ENCODE measurements around the gene KLHDC7B. TPM values are rescaled to one million over a fixed set of nuclear protein-coding genes. Genes with fewer than 3 reads are reported as not detected.
A peak's percentile ranks its signal among the peaks of the same experiment; 100 is the strongest.
"Not testable (repeated sequence)": the region's sequence is repeated elsewhere in the genome, so short reads cannot be mapped to it uniquely, and the experiment has no call there.

The KLHDC7B gene
- total and polyA plus RNA-seq, 10 of the 15 experiments (the other 5 are each of a cell fraction or from before 2014, with no cell fraction given) = 0.05 to 2.2 (median 0.93) TPM; not detected in 2

DNA sequence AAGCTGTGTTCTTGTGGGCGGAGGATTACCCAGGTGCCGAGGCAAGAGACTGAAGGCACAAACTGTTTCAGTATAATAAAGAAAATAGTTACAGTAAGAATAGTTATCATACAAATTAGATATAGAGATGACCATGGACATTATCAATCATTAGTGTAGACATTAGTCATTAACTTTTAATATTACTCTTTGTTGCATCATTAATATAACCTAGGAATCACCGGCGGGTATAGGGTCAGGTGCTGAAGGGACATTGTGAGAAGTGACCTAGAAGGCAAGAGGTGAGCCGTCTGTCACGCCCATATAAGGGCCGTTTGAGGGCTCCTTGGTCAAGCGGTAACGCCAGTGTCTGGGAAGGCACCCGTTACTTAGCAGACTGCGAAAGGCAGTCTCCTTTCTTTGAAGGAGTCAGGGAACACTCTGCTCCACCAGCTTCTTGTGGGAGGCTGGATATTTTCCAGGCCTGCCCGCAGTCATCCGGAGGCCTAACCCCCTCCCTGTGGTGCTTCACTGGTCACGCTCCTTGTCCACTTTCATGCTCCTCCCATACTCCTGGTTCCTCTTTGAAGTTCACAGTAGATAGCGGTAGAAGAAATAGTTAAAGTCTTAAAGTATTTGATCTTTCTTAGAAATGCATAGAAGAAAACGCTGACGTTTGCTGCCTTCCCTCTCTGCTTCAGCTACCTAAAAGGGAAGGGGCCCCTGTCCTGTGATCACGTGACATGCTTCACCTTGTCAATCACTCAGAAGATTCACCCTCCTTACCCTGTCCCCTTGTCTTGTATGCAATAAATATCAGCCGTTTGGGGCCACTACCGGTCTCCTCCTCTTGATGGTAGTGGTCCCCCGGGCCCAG is 11.6 kb upstream of the KLHDC7B start:
- H2AFZ ChIP-seq (ENCODE audit: control insufficient read depth, low read depth, low read length); DNase-seq (ENCODE audit: low read depth, low spot score); H3K27me3 ChIP-seq (replicated peaks in 1 of 2; ENCODE audit: control insufficient read depth in 2 of 2, insufficient read depth in 2 of 2, low read length in 1 of 2); H4K20me1 ChIP-seq (ENCODE audit: control insufficient read depth, insufficient read depth); H3K36me3 ChIP-seq (ENCODE audit: control insufficient read depth in 2 of 2, insufficient read depth in 2 of 2, low read length in 1 of 2); H3K9me3 ChIP-seq (replicated peaks; ENCODE audit: control insufficient read depth, insufficient read depth, low read length); ATAC-seq; intact Hi-C loops (cut with micrococcal nuclease; ENCODE audit: unreplicated experiment): not testable (repeated sequence)
- peak overlapping the region; percentile 76 for H3K9ac ChIP-seq (ENCODE audit: control insufficient read depth, insufficient read depth, low read length)
- BruUV-seq (replicated peaks) = TSS peak; percentile 51
- H3K27ac ChIP-seq (ENCODE audit: control insufficient read depth, insufficient read depth) = peak overlapping the region; percentile 95
- peaks cover 49% of the 10 kb centered on the region for H3K4me1 ChIP-seq (ENCODE audit: control insufficient read depth, insufficient read depth, low read length)
- ChIA-PET POLR2A (interaction anchor here (0.6 to 10.0 kb wide), 11 partner anchors 7 to 343 kb away, joined by 3 to 232 read pairs (median 5); partner anchors contain the start of genes CHKB, KLHDC7B, SCO2 and SYCE3), CTCF (interaction anchor here (0.6 to 2.0 kb wide), 6 partner anchors 8 to 112 kb away, joined by 3 to 11 read pairs (median 4); partner anchors contain the start of gene SCO2), RAD21 (ENCODE audit: unreplicated experiment) (interaction anchor here (0.9 to 2.6 kb wide), 6 partner anchors 8 to 87 kb away, joined by 3 to 12 read pairs (median 5); partner anchors contain the start of genes KLHDC7B and SCO2), SMC1A (ENCODE audit: uncharacterized antibody, unreplicated experiment) (interaction anchor here (0.6 to 3.3 kb wide), 3 partner anchors 9 to 88 kb away, joined by 3 to 13 read pairs (median 10); partner anchors contain the start of gene SCO2)
- peak overlapping the region; percentile 40 for H3K4me2 ChIP-seq (ENCODE audit: control insufficient read depth, insufficient read depth)
- peaks cover 42% of the 10 kb centered on the region for H3K79me2 ChIP-seq (ENCODE audit: control insufficient read depth, insufficient read depth, low read length)
- peak; percentile 81 for FAIRE-seq
- WGBS (ENCODE audit: insufficient coverage, insufficient replicate concordance, low lambda C conversion rate, missing lambda C conversion rate) = 35% methylated on average over 21 of the region's 21 CpGs
- H3K4me3 ChIP-seq = peak overlapping the region; percentile 51
- in situ Hi-C loops (cut with MboI) = loop anchor here (10.0 kb wide), 1 partner anchor 569 kb away; the partner anchor contains the start of gene PIM3
- TF ChIP-seq MEF2B (IDR thresholded peaks at IDR 0.05; ENCODE audit: partially characterized antibody, poor library complexity, severe bottlenecking) (peak; percentile 25), BHLHE40 (IDR thresholded peaks at IDR 0.05; ENCODE audit: borderline replicate concordance in 1 of 2, low read depth in 2 of 2, low read length in 1 of 2) (peak; percentile 68 to 93), SRF (IDR thresholded peaks at IDR 0.05; ENCODE audit: low read depth in 2 of 2, low read length in 2 of 2) (peak; percentile 54 to 84)
- TF ChIP-seq, protein P1, sequence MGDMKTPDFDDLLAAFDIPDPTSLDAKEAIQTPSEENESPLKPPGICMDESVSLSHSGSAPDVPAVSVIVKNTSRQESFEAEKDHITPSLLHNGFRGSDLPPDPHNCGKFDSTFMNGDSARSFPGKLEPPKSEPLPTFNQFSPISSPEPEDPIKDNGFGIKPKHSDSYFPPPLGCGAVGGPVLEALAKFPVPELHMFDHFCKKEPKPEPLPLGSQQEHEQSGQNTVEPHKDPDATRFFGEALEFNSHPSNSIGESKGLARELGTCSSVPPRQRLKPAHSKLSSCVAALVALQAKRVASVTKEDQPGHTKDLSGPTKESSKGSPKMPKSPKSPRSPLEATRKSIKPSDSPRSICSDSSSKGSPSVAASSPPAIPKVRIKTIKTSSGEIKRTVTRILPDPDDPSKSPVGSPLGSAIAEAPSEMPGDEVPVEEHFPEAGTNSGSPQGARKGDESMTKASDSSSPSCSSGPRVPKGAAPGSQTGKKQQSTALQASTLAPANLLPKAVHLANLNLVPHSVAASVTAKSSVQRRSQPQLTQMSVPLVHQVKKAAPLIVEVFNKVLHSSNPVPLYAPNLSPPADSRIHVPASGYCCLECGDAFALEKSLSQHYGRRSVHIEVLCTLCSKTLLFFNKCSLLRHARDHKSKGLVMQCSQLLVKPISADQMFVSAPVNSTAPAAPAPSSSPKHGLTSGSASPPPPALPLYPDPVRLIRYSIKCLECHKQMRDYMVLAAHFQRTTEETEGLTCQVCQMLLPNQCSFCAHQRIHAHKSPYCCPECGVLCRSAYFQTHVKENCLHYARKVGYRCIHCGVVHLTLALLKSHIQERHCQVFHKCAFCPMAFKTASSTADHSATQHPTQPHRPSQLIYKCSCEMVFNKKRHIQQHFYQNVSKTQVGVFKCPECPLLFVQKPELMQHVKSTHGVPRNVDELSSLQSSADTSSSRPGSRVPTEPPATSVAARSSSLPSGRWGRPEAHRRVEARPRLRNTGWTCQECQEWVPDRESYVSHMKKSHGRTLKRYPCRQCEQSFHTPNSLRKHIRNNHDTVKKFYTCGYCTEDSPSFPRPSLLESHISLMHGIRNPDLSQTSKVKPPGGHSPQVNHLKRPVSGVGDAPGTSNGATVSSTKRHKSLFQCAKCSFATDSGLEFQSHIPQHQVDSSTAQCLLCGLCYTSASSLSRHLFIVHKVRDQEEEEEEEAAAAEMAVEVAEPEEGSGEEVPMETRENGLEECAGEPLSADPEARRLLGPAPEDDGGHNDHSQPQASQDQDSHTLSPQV (IDR thresholded peaks at IDR 0.05) = peak; percentile 34; the same call in 1 of the 2 replicates
- TF ChIP-seq, protein P2, sequence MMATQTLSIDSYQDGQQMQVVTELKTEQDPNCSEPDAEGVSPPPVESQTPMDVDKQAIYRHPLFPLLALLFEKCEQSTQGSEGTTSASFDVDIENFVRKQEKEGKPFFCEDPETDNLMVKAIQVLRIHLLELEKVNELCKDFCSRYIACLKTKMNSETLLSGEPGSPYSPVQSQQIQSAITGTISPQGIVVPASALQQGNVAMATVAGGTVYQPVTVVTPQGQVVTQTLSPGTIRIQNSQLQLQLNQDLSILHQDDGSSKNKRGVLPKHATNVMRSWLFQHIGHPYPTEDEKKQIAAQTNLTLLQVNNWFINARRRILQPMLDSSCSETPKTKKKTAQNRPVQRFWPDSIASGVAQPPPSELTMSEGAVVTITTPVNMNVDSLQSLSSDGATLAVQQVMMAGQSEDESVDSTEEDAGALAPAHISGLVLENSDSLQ (IDR thresholded peaks at IDR 0.05) = peak; percentile 95
- TF ChIP-seq, protein P3, sequence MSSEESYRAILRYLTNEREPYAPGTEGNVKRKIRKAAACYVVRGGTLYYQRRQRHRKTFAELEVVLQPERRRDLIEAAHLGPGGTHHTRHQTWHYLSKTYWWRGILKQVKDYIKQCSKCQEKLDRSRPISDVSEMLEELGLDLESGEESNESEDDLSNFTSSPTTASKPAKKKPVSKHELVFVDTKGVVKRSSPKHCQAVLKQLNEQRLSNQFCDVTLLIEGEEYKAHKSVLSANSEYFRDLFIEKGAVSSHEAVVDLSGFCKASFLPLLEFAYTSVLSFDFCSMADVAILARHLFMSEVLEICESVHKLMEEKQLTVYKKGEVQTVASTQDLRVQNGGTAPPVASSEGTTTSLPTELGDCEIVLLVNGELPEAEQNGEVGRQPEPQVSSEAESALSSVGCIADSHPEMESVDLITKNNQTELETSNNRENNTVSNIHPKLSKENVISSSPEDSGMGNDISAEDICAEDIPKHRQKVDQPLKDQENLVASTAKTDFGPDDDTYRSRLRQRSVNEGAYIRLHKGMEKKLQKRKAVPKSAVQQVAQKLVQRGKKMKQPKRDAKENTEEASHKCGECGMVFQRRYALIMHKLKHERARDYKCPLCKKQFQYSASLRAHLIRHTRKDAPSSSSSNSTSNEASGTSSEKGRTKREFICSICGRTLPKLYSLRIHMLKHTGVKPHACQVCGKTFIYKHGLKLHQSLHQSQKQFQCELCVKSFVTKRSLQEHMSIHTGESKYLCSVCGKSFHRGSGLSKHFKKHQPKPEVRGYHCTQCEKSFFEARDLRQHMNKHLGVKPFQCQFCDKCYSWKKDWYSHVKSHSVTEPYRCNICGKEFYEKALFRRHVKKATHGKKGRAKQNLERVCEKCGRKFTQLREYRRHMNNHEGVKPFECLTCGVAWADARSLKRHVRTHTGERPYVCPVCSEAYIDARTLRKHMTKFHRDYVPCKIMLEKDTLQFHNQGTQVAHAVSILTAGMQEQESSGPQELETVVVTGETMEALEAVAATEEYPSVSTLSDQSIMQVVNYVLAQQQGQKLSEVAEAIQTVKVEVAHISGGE (CRISPR knock-in tag; IDR thresholded peaks at IDR 0.05) = peak; percentile 58; the same call in 1 of the 2 replicates
- TF ChIP-seq, protein P4, sequence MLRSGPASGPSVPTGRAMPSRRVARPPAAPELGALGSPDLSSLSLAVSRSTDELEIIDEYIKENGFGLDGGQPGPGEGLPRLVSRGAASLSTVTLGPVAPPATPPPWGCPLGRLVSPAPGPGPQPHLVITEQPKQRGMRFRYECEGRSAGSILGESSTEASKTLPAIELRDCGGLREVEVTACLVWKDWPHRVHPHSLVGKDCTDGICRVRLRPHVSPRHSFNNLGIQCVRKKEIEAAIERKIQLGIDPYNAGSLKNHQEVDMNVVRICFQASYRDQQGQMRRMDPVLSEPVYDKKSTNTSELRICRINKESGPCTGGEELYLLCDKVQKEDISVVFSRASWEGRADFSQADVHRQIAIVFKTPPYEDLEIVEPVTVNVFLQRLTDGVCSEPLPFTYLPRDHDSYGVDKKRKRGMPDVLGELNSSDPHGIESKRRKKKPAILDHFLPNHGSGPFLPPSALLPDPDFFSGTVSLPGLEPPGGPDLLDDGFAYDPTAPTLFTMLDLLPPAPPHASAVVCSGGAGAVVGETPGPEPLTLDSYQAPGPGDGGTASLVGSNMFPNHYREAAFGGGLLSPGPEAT (IDR thresholded peaks at IDR 0.05; ENCODE audit: low read depth) = peak; percentile 32

Data from GM12878 (cell line).